H1 (cell line): ENCODE data around the gene RFXAP. TPM values are rescaled to one million over a fixed set of nuclear protein-coding genes. Genes with fewer than 3 reads are reported as not detected.

Experiments
- CTCF ChIA-PET: fragments of 300-600 bp; sonication (Branson Sonifier 250); formaldehyde crosslinking; loops from one replicate; lab custom pipeline; 2021; ENCODE audit not compliant: partially characterized antibody; lab: Charles Lee
- POLR2A ChIA-PET: fragments of 300-600 bp; sonication (Branson Sonifier 250); formaldehyde crosslinking; loops from one replicate; lab custom pipeline; 2021; ENCODE audit warnings: inconsistent platforms; ENCODE audit not compliant: partially characterized antibody; lab: Charles Lee
- DNase-seq, 2 experiments: peaks; one replicate each; pipeline versions ENCODE4 v3.0.0 to v3.0.0-alpha.2; 2010 to 2022; ENCODE audit warnings: low spot score in 2 of 2, low read depth in 1 of 2, mixed read lengths in 1 of 2
- FAIRE-seq: peaks from 2 replicates; lab custom pipeline; 2011; peaks lifted over from hg19 to GRCh38; lab: Jason Lieb, UNC
- H2AFZ ChIP-seq: 2 replicates; pipeline ENCODE4 v1.8.1; 2012; ENCODE audit warnings: low read length, inconsistent platforms
- H2AK5ac ChIP-seq: 2 replicates; pipeline ENCODE4 v1.6.1; 2013; ENCODE audit warnings: low read depth, low read length
- H2BK120ac ChIP-seq: replicated peaks from 2 replicates; pipeline ENCODE3; 2013; ENCODE audit warnings: low read depth, low read length, inconsistent platforms
- H2BK12ac ChIP-seq: 2 replicates; pipeline ENCODE4 v1.6.1; 2013; ENCODE audit warnings: low read depth, low read length
- H2BK15ac ChIP-seq: 2 replicates; pipeline ENCODE4 v1.6.1; 2013; ENCODE audit warnings: low read length
- H2BK20ac ChIP-seq: 2 replicates; pipeline ENCODE4 v1.6.1; 2013; ENCODE audit warnings: low read length
- H2BK5ac ChIP-seq: 2 replicates; pipeline ENCODE4 v1.6.1; 2013; ENCODE audit warnings: low read depth, low read length
- H3K14ac ChIP-seq: 2 replicates; pipeline ENCODE4 v1.6.1; 2013; ENCODE audit warnings: inconsistent platforms; ENCODE audit not compliant: insufficient read length
- H3K18ac ChIP-seq: 2 replicates; pipeline ENCODE4 v1.6.1; 2013; ENCODE audit warnings: low read length; ENCODE audit errors: extremely low read depth
- H3K23ac ChIP-seq: 2 replicates; pipeline ENCODE4 v1.6.1; 2013; ENCODE audit warnings: inconsistent platforms; ENCODE audit not compliant: insufficient read length
- H3K23me2 ChIP-seq: 2 replicates; pipeline ENCODE4 v1.6.1; 2013; ENCODE audit warnings: low read depth, low read length
- H3K27ac ChIP-seq: 2 replicates; pipeline ENCODE4 v1.6.1; 2011; ENCODE audit warnings: low read depth, low read length, inconsistent platforms
- H3K27me3 ChIP-seq, 4 experiments: replicated peaks in 1 of 4; 1 replicate in 1 of 4; 2 replicates in 3 of 4; pipeline versions ENCODE4 v1.6.1 to v1.8.1; 2011 to 2013; ENCODE audit warnings: low read length in 3 of 4, mild to moderate bottlenecking in 3 of 4, inconsistent platforms in 2 of 4, mixed read lengths in 2 of 4, moderate library complexity in 1 of 4; ENCODE audit not compliant: control insufficient read depth in 3 of 4, insufficient read depth in 3 of 4; ENCODE audit errors: extremely low read depth in 1 of 4
- H3K36me3 ChIP-seq, 4 experiments: 2 replicates each; pipeline versions ENCODE4 v1.6.1 to v1.8.1; 2011 to 2013; ENCODE audit warnings: mild to moderate bottlenecking in 4 of 4, low read length in 3 of 4, moderate library complexity in 2 of 4, control low read depth in 1 of 4, inconsistent platforms in 1 of 4; ENCODE audit not compliant: insufficient read depth in 4 of 4, control insufficient read depth in 2 of 4
- H3K4ac ChIP-seq: replicated peaks from 2 replicates; pipeline ENCODE3; 2013; ENCODE audit warnings: low read length, low read depth, mixed read lengths, inconsistent platforms; ENCODE audit not compliant: insufficient read length
- H3K4me1 ChIP-seq, 4 experiments: replicated peaks in 1 of 4; 1 replicate in 1 of 4; 2 replicates in 3 of 4; pipeline versions ENCODE4 v1.6.1 to v1.8.1; 2011 to 2013; ENCODE audit warnings: low read length in 3 of 4, inconsistent platforms in 2 of 4, mixed read lengths in 1 of 4; ENCODE audit not compliant: insufficient read depth in 4 of 4, control insufficient read depth in 3 of 4
- H3K4me2 ChIP-seq, 2 experiments: 2 replicates each; pipeline versions ENCODE4 v1.6.1 to v1.8.1; 2011 to 2013; ENCODE audit warnings: low read depth in 2 of 2, low read length in 2 of 2, control low read depth in 1 of 2, inconsistent platforms in 1 of 2, mild to moderate bottlenecking in 1 of 2; ENCODE audit not compliant: insufficient read depth in 1 of 2
- H3K4me3 ChIP-seq, 4 experiments: fragments of 200-600, 300-600 bp in 1 of 4; sonication (generic), shearing (Covaris generic), sonication (Bioruptor Twin) in 1 of 4; 2 replicates each; pipeline versions ENCODE4 v1.5.1 to v1.8.1; 2011 to 2016; ENCODE audit warnings: low read length in 4 of 4, low read depth in 3 of 4, control low read depth in 2 of 4, inconsistent platforms in 2 of 4, mild to moderate bottlenecking in 2 of 4, mixed read lengths in 1 of 4, moderate library complexity in 1 of 4; ENCODE audit not compliant: insufficient read depth in 2 of 4; ENCODE audit errors: extremely low read depth in 1 of 4
- H3K56ac ChIP-seq: replicated peaks from 2 replicates; pipeline ENCODE3; 2013; ENCODE audit warnings: low read depth, mild to moderate bottlenecking, mixed read lengths, low read length, inconsistent platforms; ENCODE audit not compliant: insufficient read length
- H3K79me1 ChIP-seq: 2 replicates; pipeline ENCODE4 v1.6.1; 2013; ENCODE audit warnings: low read depth, low read length, control low read depth
- H3K79me2 ChIP-seq, 2 experiments: 2 replicates each; pipeline versions ENCODE4 v1.6.1 to v1.8.1; 2012 to 2013; ENCODE audit warnings: low read length in 2 of 2, mild to moderate bottlenecking in 2 of 2, inconsistent platforms in 1 of 2; ENCODE audit not compliant: insufficient read depth in 2 of 2, control insufficient read depth in 1 of 2
- H3K9ac ChIP-seq, 4 experiments: replicated peaks in 1 of 4; 1 replicate in 1 of 4; 2 replicates in 3 of 4; pipeline versions ENCODE4 v1.6.1 to v1.8.1; 2011 to 2013; ENCODE audit warnings: low read depth in 3 of 4, low read length in 3 of 4, control low read depth in 2 of 4, mild to moderate bottlenecking in 2 of 4, moderate library complexity in 2 of 4, inconsistent platforms in 1 of 4; ENCODE audit errors: extremely low read depth in 1 of 4
- H3K9me3 ChIP-seq, 2 experiments: 2 replicates each; pipeline versions ENCODE4 v1.6.1 to v1.8.1; 2012 to 2013; ENCODE audit warnings: mild to moderate bottlenecking in 2 of 2, moderate library complexity in 2 of 2, control low read depth in 1 of 2, inconsistent platforms in 1 of 2, low read depth in 1 of 2, low read length in 1 of 2, mixed read lengths in 1 of 2; ENCODE audit not compliant: insufficient read depth in 2 of 2
- H4K20me1 ChIP-seq, 2 experiments: replicated peaks in 1 of 2; 2 replicates each; pipeline versions ENCODE3 to v1.8.1; 2011 to 2013; ENCODE audit warnings: inconsistent platforms in 2 of 2, low read length in 2 of 2, mild to moderate bottlenecking in 1 of 2; ENCODE audit not compliant: insufficient read depth in 2 of 2, control insufficient read depth in 1 of 2
- H4K5ac ChIP-seq: 2 replicates; pipeline ENCODE4 v1.6.1; 2013; ENCODE audit warnings: low read length, low read depth, mixed read lengths, inconsistent platforms; ENCODE audit not compliant: insufficient read length
- H4K8ac ChIP-seq: 2 replicates; pipeline ENCODE4 v1.8.0; 2013; ENCODE audit warnings: mild to moderate bottlenecking, moderate library complexity, low read length, inconsistent platforms; ENCODE audit not compliant: insufficient read depth; ENCODE audit errors: extremely low read depth
- H4K91ac ChIP-seq: replicated peaks from 2 replicates; pipeline ENCODE3; 2013; ENCODE audit warnings: low read length, mixed read lengths, inconsistent platforms; ENCODE audit not compliant: insufficient read length
- CBX8 ChIP-seq: fragments of 300-800, 300-1000 bp; sonication (generic); IDR thresholded peaks from 2 replicates; pipeline ENCODE4 v1.7.1; 2016; ENCODE audit warnings: low read depth, low read length, borderline replicate concordance
- CHD2 ChIP-seq: IDR thresholded peaks from 2 replicates; pipeline ENCODE4 v1.6.1; 2012; ENCODE audit warnings: low read length, improper control_type of control experiment
- E2F6 ChIP-seq: IDR thresholded peaks from 2 replicates; pipeline ENCODE4 v1.6.1; 2012; ENCODE audit warnings: inconsistent platforms
- FOSL1 ChIP-seq: IDR thresholded peaks from 2 replicates; pipeline ENCODE4 v1.6.1; 2011; ENCODE audit warnings: mild to moderate bottlenecking, low read depth, low read length, moderate library complexity; ENCODE audit not compliant: insufficient read depth
- HDAC6 ChIP-seq: IDR thresholded peaks from one replicate; pipeline ENCODE4 v1.7.1; 2012; ENCODE audit warnings: low read depth, mild to moderate bottlenecking, inconsistent platforms, low read length, moderate library complexity
- RBBP5 ChIP-seq: IDR thresholded peaks from 2 replicates; pipeline ENCODE4 v1.7.1; 2012; ENCODE audit warnings: low read depth, mild to moderate bottlenecking, inconsistent platforms, low read length, moderate library complexity, borderline replicate concordance
- RFX5 ChIP-seq: IDR thresholded peaks from 2 replicates; pipeline ENCODE4 v1.6.1; 2011; ENCODE audit warnings: low read depth, low read length, improper control_type of control experiment, borderline replicate concordance
- SAP30 ChIP-seq: fragments of 300-600 bp; sonication (generic); IDR thresholded peaks from 2 replicates; pipeline ENCODE4 v1.7.1; 2012; ENCODE audit warnings: low read length, moderate library complexity, mild to moderate bottlenecking, inconsistent platforms; ENCODE audit not compliant: insufficient read depth, insufficient replicate concordance
- SIX5 ChIP-seq: IDR thresholded peaks from 2 replicates; pipeline ENCODE4 v1.6.1; 2011; ENCODE audit warnings: mild to moderate bottlenecking, low read depth, low read length
- SRF ChIP-seq: IDR thresholded peaks from 2 replicates; pipeline ENCODE4 v1.6.1; 2011; ENCODE audit warnings: mild to moderate bottlenecking, low read depth, low read length, moderate library complexity
- polyA plus RNA-seq, 7 experiments: library from polyadenylated mRNA; depleted of rRNA in 3 of 7; stranded (reverse) in 5 of 7; unstranded in 2 of 7; fragments of >200 nt in 5 of 7; fragments of 200-250 nt in 2 of 7; gene quantifications; 1 replicate in 5 of 7; 2 replicates in 1 of 7; 4 replicates in 1 of 7; pipeline versions ENCODE4 v1.2.1 to v1.2.3, GENCODE V29; 2011 to 2013; ENCODE audit warnings: missing spikeins in 2 of 7, mixed read lengths in 2 of 7
- total RNA-seq: library from RNA; stranded (reverse); fragmentation: NEBNext Ultra II Directional; extraction: Animal tissue kit (Norgen Biotek cat#: 25700); gene quantifications from 2 replicates; pipeline ENCODE4 v1.2.1, GENCODE V29; 2021

Gene RFXAP
- total and polyA plus RNA-seq, 2 of the 8 experiments (the other 6 are each of a cell fraction or from before 2014, with no cell fraction given), result 5.2 to 11.5 TPM

GRCh38 chr13:36866232-36866631 lies 47.2 kb downstream of the RFXAP start:
- no peak for TF ChIP-seq CHD2
- no peak for TF ChIP-seq SAP30
- TF ChIP-seq E2F6, result no peak
- TF ChIP-seq SIX5, result no peak
- TF ChIP-seq RBBP5, result no peak
- no peak for TF ChIP-seq FOSL1
- TF ChIP-seq RFX5, result no peak
- TF ChIP-seq CBX8, result no peak
- no peak for TF ChIP-seq HDAC6
- no peak for TF ChIP-seq SRF
- no peak overlapping the region for H2BK20ac ChIP-seq
- ChIA-PET CTCF (interaction anchor here (0.9 to 7.1 kb wide), 3 partner anchors 7 to 25 kb away, joined by 3 to 65 read pairs (median 7); no protein-coding TSS in a partner anchor), POLR2A (interaction anchor here (0.7 kb wide), 1 partner anchor 10 kb away, joined by 3 read pairs; no protein-coding TSS in a partner anchor)
- H3K14ac ChIP-seq, result no peak overlapping the region
- no peak overlapping the region for H3K18ac ChIP-seq
- H3K4me2 ChIP-seq, result no peak overlapping the region
- H3K9ac ChIP-seq, result no peak overlapping the region
- H2BK5ac ChIP-seq, result no peak overlapping the region
- no peaks in the 10 kb centered on the region for H3K36me3 ChIP-seq
- H2AFZ ChIP-seq, result no peak overlapping the region
- H3K23me2 ChIP-seq, result no peaks in the 10 kb centered on the region
- no peak overlapping the region for H4K8ac ChIP-seq
- H3K27me3 ChIP-seq, result no peaks in the 10 kb centered on the region
- no peak overlapping the region for H2BK12ac ChIP-seq
- H3K4me3 ChIP-seq, result no peak overlapping the region
- no peaks in the 10 kb centered on the region for H3K9me3 ChIP-seq
- no peak overlapping the region for H3K56ac ChIP-seq
- H4K20me1 ChIP-seq, result no peaks in the 10 kb centered on the region
- H3K4ac ChIP-seq, result no peak overlapping the region
- no peak overlapping the region for H3K23ac ChIP-seq
- H3K27ac ChIP-seq, result no peak overlapping the region
- peaks cover 0 to 4% (median 2%) of the 10 kb centered on the region in 4 experiments; a peak in 2 of 7 replicates for H3K4me1 ChIP-seq
- DNase-seq (no peak), FAIRE-seq (no peak)
- H2BK120ac ChIP-seq, result no peak overlapping the region
- H2AK5ac ChIP-seq, result no peak overlapping the region
- no peaks in the 10 kb centered on the region for H3K79me1 ChIP-seq
- H4K91ac ChIP-seq, result no peak overlapping the region
- no peaks in the 10 kb centered on the region for H3K79me2 ChIP-seq
- H4K5ac ChIP-seq, result no peak overlapping the region
- no peak overlapping the region for H2BK15ac ChIP-seq
